ENCODE measurements around the gene SH2D7. TPM values are rescaled to one million over a fixed set of nuclear protein-coding genes. Genes with fewer than 3 reads are reported as not detected.

SH2D7 gene
- total and polyA plus RNA-seq, 2 experiments from 2014 or later, result not detected

GRCh38 chr15:78103406-78104118 lies 11.2 kb downstream of the SH2D7 start:
- WGBS, 2 experiments (ENCODE audit: low coverage in 1 of 2, low lambda C conversion rate in 2 of 2, missing lambda C conversion rate in 2 of 2), result 91 to 94% methylated on average over 12 of the region's 12 CpGs

DNA sequence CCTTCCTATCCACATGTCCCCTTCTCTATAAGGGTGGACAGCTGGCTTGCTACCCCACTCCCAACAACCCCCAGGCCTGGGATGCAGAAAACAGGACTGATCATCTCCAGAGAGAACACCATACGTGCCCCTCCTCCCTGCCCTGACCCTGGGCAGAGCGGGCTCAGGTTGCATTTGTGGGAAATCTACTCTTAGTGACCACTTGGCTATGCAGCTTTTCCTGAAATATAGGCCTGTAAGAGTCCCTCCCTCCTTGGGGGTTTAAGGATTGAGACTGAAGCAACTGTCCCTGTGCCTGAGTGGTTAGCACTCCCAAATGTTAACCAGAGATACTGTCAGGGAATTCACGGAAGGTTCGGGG lies 11.7 kb downstream of the SH2D7 start:
- H3K9ac ChIP-seq, result no peak overlapping the region
- DNase-seq, result no peak
- no peaks in the 10 kb centered on the region for H4K20me1 ChIP-seq (ENCODE audit: insufficient read depth)
- H3F3A ChIP-seq (ENCODE audit: insufficient read depth), result no peaks in the 10 kb centered on the region
- H2AFZ ChIP-seq, result no peak overlapping the region
- H3K9me3 ChIP-seq (ENCODE audit: low read depth), result no peaks in the 10 kb centered on the region
- H3K79me2 ChIP-seq (ENCODE audit: insufficient read depth), result no peaks in the 10 kb centered on the region
- H3K9me2 ChIP-seq (ENCODE audit: insufficient read depth), result no peaks in the 10 kb centered on the region
- no peak overlapping the region for H3K4me3 ChIP-seq
- TF ChIP-seq EZH2 (IDR thresholded peaks at IDR 0.05; ENCODE audit: insufficient read depth, poor library complexity, severe bottlenecking), result no peak
- no peaks in the 10 kb centered on the region for H3K4me1 ChIP-seq (ENCODE audit: insufficient read depth)
- H3K36me3 ChIP-seq (ENCODE audit: low read depth), result no peaks in the 10 kb centered on the region
- in situ Hi-C loops (cut with MboI), result no loop called here
- no peaks in the 10 kb centered on the region for H3K27me3 ChIP-seq (replicated peaks; ENCODE audit: insufficient read depth)
- 95 to 97% methylated on average over 4 of the region's 4 CpGs for WGBS, 2 experiments (ENCODE audit: low coverage in 1 of 2, low lambda C conversion rate in 2 of 2, missing lambda C conversion rate in 2 of 2)
- no peak overlapping the region for H3K27ac ChIP-seq
- H3K4me2 ChIP-seq (ENCODE audit: unreplicated experiment), result no peak overlapping the region

More at GRCh38 chr15:78103406-78104118, 11.2 kb downstream of the SH2D7 start:
- no peaks in the 10 kb centered on the region for H4K20me1 ChIP-seq (ENCODE audit: insufficient read depth)
- no peak overlapping the region for H3K27ac ChIP-seq
- no peaks in the 10 kb centered on the region for H3K9me3 ChIP-seq (ENCODE audit: low read depth)
- H2AFZ ChIP-seq, result no peak overlapping the region
- no peak overlapping the region for H3K9ac ChIP-seq
- DNase-seq, result no peak
- H3K4me2 ChIP-seq (ENCODE audit: unreplicated experiment), result no peak overlapping the region
- H3K4me1 ChIP-seq (ENCODE audit: insufficient read depth), result no peaks in the 10 kb centered on the region
- no peak for TF ChIP-seq EZH2phosphoT487 (IDR thresholded peaks at IDR 0.05; ENCODE audit: insufficient read depth, low read depth)
- in situ Hi-C loops (cut with MboI), result no loop called here
- no peaks in the 10 kb centered on the region for H3K9me2 ChIP-seq (ENCODE audit: insufficient read depth)
- H3K27me3 ChIP-seq (replicated peaks; ENCODE audit: insufficient read depth), result no peaks in the 10 kb centered on the region
- no peaks in the 10 kb centered on the region for H3F3A ChIP-seq (ENCODE audit: insufficient read depth)
- H3K36me3 ChIP-seq (ENCODE audit: low read depth), result no peaks in the 10 kb centered on the region
- no peak overlapping the region for H3K4me3 ChIP-seq
- no peaks in the 10 kb centered on the region for H3K79me2 ChIP-seq (ENCODE audit: insufficient read depth)

DNA sequence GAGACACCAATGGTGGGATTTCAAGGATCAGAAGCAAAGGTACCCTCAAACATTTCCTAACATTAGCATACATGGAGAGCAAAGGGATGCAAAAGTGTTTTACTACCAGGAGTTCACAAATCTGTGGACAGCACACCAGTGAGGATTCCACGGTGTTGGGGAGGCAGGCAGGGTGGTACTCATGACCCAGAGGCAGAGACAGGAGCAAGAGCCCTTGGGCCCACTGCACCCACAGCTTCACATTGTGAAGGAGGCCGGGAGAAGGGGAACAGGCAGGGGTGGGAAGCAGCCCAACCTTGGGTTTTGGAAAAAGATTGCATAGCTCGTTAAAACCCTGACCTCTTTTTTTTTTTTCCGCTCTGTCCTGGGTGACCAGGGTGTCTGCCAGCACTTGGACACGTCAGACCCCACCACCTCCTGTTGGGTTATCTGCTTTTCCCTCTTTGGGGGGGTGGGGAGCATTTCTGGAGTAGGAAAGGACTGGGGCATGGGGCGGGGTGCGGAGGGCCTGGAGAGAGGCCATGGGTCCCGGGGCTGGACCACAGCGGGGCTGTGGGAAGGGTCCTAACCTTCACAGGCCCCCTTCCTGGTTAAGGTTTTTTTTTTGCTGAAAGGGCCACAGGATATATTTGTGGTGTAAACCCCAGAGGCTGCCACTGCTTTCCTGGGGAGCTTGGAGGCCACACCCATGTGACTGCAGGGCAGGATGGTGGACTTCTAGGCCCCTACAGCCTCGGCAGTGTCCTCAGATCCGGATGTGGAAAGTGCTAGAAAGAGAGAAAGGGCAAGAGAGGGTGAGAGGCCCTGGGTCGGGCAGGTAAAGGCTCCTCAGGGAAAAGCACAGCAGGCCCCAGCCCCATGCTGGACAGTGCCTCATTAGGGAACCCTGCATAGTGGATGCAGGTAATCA lies 12.5 kb downstream of the SH2D7 start:
- Histone ChIP-seq H4K20me1 (ENCODE audit: insufficient read depth) (no peaks in the 10 kb centered on the region), H3K36me3 (ENCODE audit: low read depth) (no peaks in the 10 kb centered on the region), H3K27me3 (replicated peaks; ENCODE audit: insufficient read depth) (no peaks in the 10 kb centered on the region), H2AFZ (no peak overlapping the region), H3K9ac (no peak overlapping the region), H3K4me2 (ENCODE audit: unreplicated experiment) (no peak overlapping the region), H3K27ac (no peak overlapping the region), H3K79me2 (ENCODE audit: insufficient read depth) (no peaks in the 10 kb centered on the region), H3K4me1 (ENCODE audit: insufficient read depth) (no peaks in the 10 kb centered on the region), H3F3A (ENCODE audit: insufficient read depth) (no peaks in the 10 kb centered on the region), H3K9me3 (ENCODE audit: low read depth) (no peaks in the 10 kb centered on the region), H3K9me2 (ENCODE audit: insufficient read depth) (no peaks in the 10 kb centered on the region), H3K4me3 (no peak overlapping the region)
- 89 to 94% methylated on average over 9 to 12 of the region's 12 CpGs for WGBS, 2 experiments (ENCODE audit: low coverage in 1 of 2, low lambda C conversion rate in 2 of 2, missing lambda C conversion rate in 2 of 2)
- no peak for DNase-seq
- in situ Hi-C loops (cut with MboI), result loop anchor here (5.0 kb wide), 1 partner anchor 138 kb away; no protein-coding TSS in a partner anchor
- TF ChIP-seq EZH2phosphoT487 (IDR thresholded peaks at IDR 0.05; ENCODE audit: insufficient read depth, low read depth), result no peak
- TF ChIP-seq EZH2 (IDR thresholded peaks at IDR 0.05; ENCODE audit: insufficient read depth, poor library complexity, severe bottlenecking), result no peak

DNA sequence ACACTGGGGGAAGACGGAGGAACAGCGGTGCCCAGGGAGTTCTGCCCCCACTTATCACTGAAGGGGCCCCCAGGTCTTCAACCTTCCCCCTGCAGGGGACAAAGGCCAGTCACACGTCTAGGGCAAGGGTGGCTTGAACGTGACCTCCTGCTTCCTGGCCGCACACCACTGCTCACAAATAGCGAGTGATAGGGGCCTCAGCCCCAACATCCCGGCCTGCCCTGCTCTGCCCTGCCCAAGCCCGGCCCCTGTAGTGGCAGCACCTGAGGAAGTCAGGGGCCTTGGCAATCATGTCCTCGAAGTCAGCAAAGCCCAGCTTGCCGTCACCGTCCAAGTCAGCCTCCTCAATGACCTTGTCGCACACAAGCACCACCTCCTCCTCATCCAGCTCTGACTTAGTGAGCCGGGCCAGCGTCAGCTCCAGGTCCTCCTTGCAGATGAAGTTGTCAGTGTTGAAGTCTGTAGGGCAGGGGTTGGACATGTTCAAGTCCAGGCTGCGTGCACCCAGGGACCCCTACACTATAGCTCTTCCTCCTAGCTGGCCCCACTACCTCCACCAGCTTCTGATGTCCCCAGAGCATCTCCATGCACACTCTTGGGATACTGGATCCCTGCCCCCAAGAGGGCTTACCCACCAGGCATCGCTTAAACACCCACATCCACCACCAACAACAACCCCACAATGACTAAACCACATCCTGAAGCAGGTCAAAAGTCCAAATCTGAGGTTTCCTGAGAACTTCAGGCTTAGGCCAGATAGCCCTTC lies 13.3 kb downstream of the SH2D7 start:
- no peak overlapping the region for H2AFZ ChIP-seq
- H3K4me1 ChIP-seq (ENCODE audit: insufficient read depth), result no peaks in the 10 kb centered on the region
- no peaks in the 10 kb centered on the region for H3F3A ChIP-seq (ENCODE audit: insufficient read depth)
- DNase-seq, result no peak
- no peaks in the 10 kb centered on the region for H3K27me3 ChIP-seq (replicated peaks; ENCODE audit: insufficient read depth)
- 82 to 86% methylated on average over 16 of the region's 16 CpGs for WGBS, 2 experiments (ENCODE audit: low coverage in 1 of 2, low lambda C conversion rate in 2 of 2, missing lambda C conversion rate in 2 of 2)
- no peak for TF ChIP-seq EZH2 (IDR thresholded peaks at IDR 0.05; ENCODE audit: insufficient read depth, poor library complexity, severe bottlenecking)
- no peaks in the 10 kb centered on the region for H3K79me2 ChIP-seq (ENCODE audit: insufficient read depth)
- H3K27ac ChIP-seq, result no peak overlapping the region
- H3K4me2 ChIP-seq (ENCODE audit: unreplicated experiment), result no peak overlapping the region
- no peaks in the 10 kb centered on the region for H3K9me2 ChIP-seq (ENCODE audit: insufficient read depth)
- H4K20me1 ChIP-seq (ENCODE audit: insufficient read depth), result no peaks in the 10 kb centered on the region
- in situ Hi-C loops (cut with MboI), result loop anchor here (5.0 kb wide), 1 partner anchor 138 kb away; no protein-coding TSS in a partner anchor
- H3K9ac ChIP-seq, result no peak overlapping the region
- no peaks in the 10 kb centered on the region for H3K9me3 ChIP-seq (ENCODE audit: low read depth)
- H3K4me3 ChIP-seq, result no peak overlapping the region
- H3K36me3 ChIP-seq (ENCODE audit: low read depth), result no peaks in the 10 kb centered on the region

Data from GM23248 (cell line).